Measurements from ENCODE around the gene ERMAP.
"Not testable (repeated sequence)": the region's sequence is repeated elsewhere in the genome, so short reads cannot be mapped to it uniquely, and the experiment has no call there.

Gene ERMAP

GRCh38 chr1:42860339-42861013 lies 43.6 kb downstream of the ERMAP start:
- no peak for TF ChIP-seq REST (IDR thresholded peaks at IDR 0.05; ENCODE audit: insufficient replicate concordance, low read depth)
- TF ChIP-seq SPI1 (IDR thresholded peaks at IDR 0.05; ENCODE audit: borderline replicate concordance, low read depth): no peak
- DNase-seq (ENCODE audit: low read depth in 1 of 2, low spot score in 1 of 2): no peak
- no peak overlapping the region for H3K4me3 ChIP-seq (replicated peaks; ENCODE audit: insufficient read depth, low read length)
- H3K27me3 ChIP-seq (ENCODE audit: insufficient read depth, poor library complexity, severe bottlenecking): no peaks in the 10 kb centered on the region
- H3K27ac ChIP-seq (replicated peaks): no peak overlapping the region

GRCh38 chr1:42861014-42861399 lies 44.1 kb downstream of the ERMAP start:
- no peak for DNase-seq (ENCODE audit: low read depth in 1 of 2, low spot score in 1 of 2)
- no peak overlapping the region for H3K27ac ChIP-seq (replicated peaks)
- no peaks in the 10 kb centered on the region for H3K27me3 ChIP-seq (ENCODE audit: insufficient read depth, poor library complexity, severe bottlenecking)
- TF ChIP-seq REST (IDR thresholded peaks at IDR 0.05; ENCODE audit: insufficient replicate concordance, low read depth) (no peak), CTCF (IDR thresholded peaks at IDR 0.05; ENCODE audit: insufficient read depth, low read length) (no peak), SPI1 (IDR thresholded peaks at IDR 0.05; ENCODE audit: borderline replicate concordance, low read depth) (no peak), GABPA (IDR thresholded peaks at IDR 0.05; ENCODE audit: low read depth) (no peak), POLR2AphosphoS5 (IDR thresholded peaks at IDR 0.05; ENCODE audit: low read depth) (no peak)
- no peak overlapping the region for H3K4me3 ChIP-seq (replicated peaks; ENCODE audit: insufficient read depth, low read length)

- DNase-seq (ENCODE audit: low read depth in 1 of 2, low spot score in 1 of 2): no peak
- no peak overlapping the region for H3K27ac ChIP-seq (replicated peaks)
- TF ChIP-seq GABPA (IDR thresholded peaks at IDR 0.05; ENCODE audit: low read depth): no peak
- no peak for TF ChIP-seq CTCF (IDR thresholded peaks at IDR 0.05; ENCODE audit: insufficient read depth, low read length)
- TF ChIP-seq SPI1 (IDR thresholded peaks at IDR 0.05; ENCODE audit: borderline replicate concordance, low read depth): no peak
- TF ChIP-seq POLR2AphosphoS5 (IDR thresholded peaks at IDR 0.05; ENCODE audit: low read depth): no peak
- no peak for TF ChIP-seq REST (IDR thresholded peaks at IDR 0.05; ENCODE audit: insufficient replicate concordance, low read depth)
- no peaks in the 10 kb centered on the region for H3K27me3 ChIP-seq (ENCODE audit: insufficient read depth, poor library complexity, severe bottlenecking)
- H3K4me3 ChIP-seq (replicated peaks; ENCODE audit: insufficient read depth, low read length): no peak overlapping the region
These were observed 49.6 kb downstream of the ERMAP start for GRCh38 chr1:42866549-42866948.

- H3K27me3 ChIP-seq (ENCODE audit: insufficient read depth, poor library complexity, severe bottlenecking); H3K4me3 ChIP-seq (replicated peaks; ENCODE audit: insufficient read depth, low read length); DNase-seq (ENCODE audit: low read depth in 1 of 2, low spot score in 1 of 2); H3K27ac ChIP-seq (replicated peaks): not testable (repeated sequence)
These were observed 51.5 kb downstream of the ERMAP start for GRCh38 chr1:42868466-42868865.

- not testable (repeated sequence) for H3K4me3 ChIP-seq (replicated peaks; ENCODE audit: insufficient read depth, low read length); H3K27ac ChIP-seq (replicated peaks); DNase-seq (ENCODE audit: low read depth in 1 of 2, low spot score in 1 of 2); H3K27me3 ChIP-seq (ENCODE audit: insufficient read depth, poor library complexity, severe bottlenecking)
These were observed 52.3 kb downstream of the ERMAP start for GRCh38 chr1:42869254-42869653.

GRCh38 chr1:42869751-42870150 lies 52.8 kb downstream of the ERMAP start:
- not testable (repeated sequence) for H3K27me3 ChIP-seq (ENCODE audit: insufficient read depth, poor library complexity, severe bottlenecking); DNase-seq (ENCODE audit: low read depth in 1 of 2, low spot score in 1 of 2); H3K27ac ChIP-seq (replicated peaks); H3K4me3 ChIP-seq (replicated peaks; ENCODE audit: insufficient read depth, low read length)

- DNase-seq (ENCODE audit: low read depth in 1 of 2, low spot score in 1 of 2); H3K27me3 ChIP-seq (ENCODE audit: insufficient read depth, poor library complexity, severe bottlenecking); H3K27ac ChIP-seq (replicated peaks); H3K4me3 ChIP-seq (replicated peaks; ENCODE audit: insufficient read depth, low read length): not testable (repeated sequence)
These were observed 56.2 kb downstream of the ERMAP start for GRCh38 chr1:42873108-42873507.

Measured in HL-60 (cell line).